Activated CD4-positive, CD25-positive, alpha-beta regulatory T cell treated with anti-CD3 and anti-CD28 coated beads, Interleukin-2, amount 50 U/mL, for 72 hours (primary cell): ENCODE results near the gene WTIP.
"Not testable (repeated sequence)": the region's sequence is repeated elsewhere in the genome, so short reads cannot be mapped to it uniquely, and the experiment has no call there.

Source experiments
- DNase-seq: peaks from one replicate; pipeline ENCODE4 v3.0.0; 2021

Gene WTIP

GRCh38 chr19:34504273-34504808 is 22.8 kb downstream of the WTIP start:
- DNase-seq, result no peak

GRCh38 chr19:34504809-34505291 is 23.3 kb downstream of the WTIP start:
- no peak for DNase-seq

- DNase-seq, result no peak
Observed at GRCh38 chr19:34505321-34506025, 23.9 kb downstream of the WTIP start.

- DNase-seq, result no peak
Observed at GRCh38 chr19:34506026-34506370, 24.4 kb downstream of the WTIP start.

- DNase-seq, result no peak
Observed at GRCh38 chr19:34507414-34508067, 26.0 kb downstream of the WTIP start.

GRCh38 chr19:34508540-34508939 is 27.0 kb downstream of the WTIP start:
- no peak for DNase-seq

- DNase-seq, result not testable (repeated sequence)
Observed at GRCh38 chr19:34510904-34511303, 29.3 kb downstream of the WTIP start.

- no peak for DNase-seq
Observed at GRCh38 chr19:34512254-34512822, 30.8 kb downstream of the WTIP start.

- DNase-seq, result no peak
Observed at GRCh38 chr19:34513767-34514166, 32.2 kb downstream of the WTIP start.

- DNase-seq, result no peak
Observed at GRCh38 chr19:34519602-34520001, 38.0 kb downstream of the WTIP start.

GRCh38 chr19:34523408-34523807 is 41.9 kb downstream of the WTIP start:
- no peak for DNase-seq

- DNase-seq, result no peak
Observed at GRCh38 chr19:34525001-34525400, 43.4 kb downstream of the WTIP start.

GRCh38 chr19:34534206-34534605 is 52.6 kb downstream of the WTIP start:
- no peak for DNase-seq

GRCh38 chr19:34539396-34539795 is 57.8 kb downstream of the WTIP start:
- no peak for DNase-seq

GRCh38 chr19:34540811-34541557 is 59.4 kb downstream of the WTIP start:
- no peak for DNase-seq

GRCh38 chr19:34549833-34550232 is 68.3 kb downstream of the WTIP start:
- no peak for DNase-seq

- no peak for DNase-seq
Observed at GRCh38 chr19:34555447-34555846, 73.9 kb downstream of the WTIP start.

- no peak for DNase-seq
Observed at GRCh38 chr19:34556488-34556887, 74.9 kb downstream of the WTIP start.

- DNase-seq, result no peak
Observed at GRCh38 chr19:34559045-34559444, 77.5 kb downstream of the WTIP start.

- DNase-seq, result no peak
Observed at GRCh38 chr19:34560229-34560628, 78.7 kb downstream of the WTIP start.
